AG04449 (cell line): Measurements from ENCODE around the gene ZBTB7C.

Source experiments
- CTCF ChIA-PET: fragments of 350-600 bp; formaldehyde crosslinking; extraction: SDS; loops from one replicate; lab custom pipeline; 2021; ENCODE audit warnings: antibody characterized with exemption; lab: Yijun Ruan, JAX
- POLR2A ChIA-PET: fragments of 400-600, 350-600 bp; formaldehyde crosslinking; extraction: SDS; loops from one replicate; lab custom pipeline; 2020; ENCODE audit warnings: antibody characterized with exemption, inconsistent platforms; lab: Yijun Ruan, JAX
- DNase-seq: peaks from one replicate; pipeline ENCODE4 v3.0.0-alpha.2; 2010; ENCODE audit warnings: low read depth, low spot score
- H3K4me3 ChIP-seq: 2 replicates; pipeline ENCODE4 v1.5.1; 2011; ENCODE audit warnings: low read depth, mild to moderate bottlenecking, control low read depth, low read length
- TF ChIP-seq, protein P1 (sequence below): IDR thresholded peaks from one replicate; pipeline ENCODE4 v1.5.1; 2011; ENCODE audit warnings: mild to moderate bottlenecking, moderate library complexity, low read length, control low read depth, inconsistent platforms; ENCODE audit not compliant: insufficient read depth; ENCODE audit errors: missing control alignments

ZBTB7C gene

DNA sequence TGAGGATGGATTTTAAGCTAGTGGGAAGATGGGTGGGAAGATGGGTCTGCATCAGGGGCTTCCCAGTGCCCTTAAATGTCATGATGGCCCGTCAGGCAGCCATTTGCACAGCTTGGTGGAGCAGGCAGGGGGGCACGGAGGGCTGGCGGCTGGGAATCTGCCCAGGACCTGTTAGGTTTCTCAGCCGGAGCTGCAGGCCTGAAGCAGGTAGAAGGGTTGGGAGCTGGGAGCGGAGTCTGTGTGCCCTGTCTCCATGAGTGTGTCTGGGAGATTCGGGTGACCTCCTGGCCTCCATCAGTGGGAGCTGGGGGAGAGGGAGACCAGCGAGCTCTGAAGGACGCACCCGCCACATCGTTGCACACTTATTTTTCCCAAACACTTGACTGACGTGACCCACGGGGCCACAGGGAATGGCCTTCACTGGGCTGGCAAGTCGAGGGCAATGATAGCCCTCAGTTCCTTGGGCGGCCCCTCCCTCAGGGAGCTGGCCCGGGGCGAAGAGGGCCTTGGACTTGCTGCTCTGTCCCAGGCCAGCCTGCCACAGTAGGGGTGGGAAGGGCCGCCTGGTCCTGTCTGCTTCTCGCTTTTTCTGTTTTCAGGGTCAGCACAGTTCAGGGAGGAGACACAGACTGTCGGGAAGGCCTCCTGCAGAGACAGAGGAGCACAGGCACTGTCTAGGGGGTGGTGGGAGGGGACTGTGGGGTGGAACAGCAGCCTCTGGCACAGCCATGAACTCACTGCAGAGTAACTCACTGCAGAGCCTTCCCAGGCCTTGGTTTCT lies 236.8 kb downstream of the ZBTB7C start:
- DNase-seq = no peak
- H3K4me3 ChIP-seq = no peak overlapping the region
- POLR2A ChIA-PET = no interaction called here
- TF ChIP-seq, protein P1, sequence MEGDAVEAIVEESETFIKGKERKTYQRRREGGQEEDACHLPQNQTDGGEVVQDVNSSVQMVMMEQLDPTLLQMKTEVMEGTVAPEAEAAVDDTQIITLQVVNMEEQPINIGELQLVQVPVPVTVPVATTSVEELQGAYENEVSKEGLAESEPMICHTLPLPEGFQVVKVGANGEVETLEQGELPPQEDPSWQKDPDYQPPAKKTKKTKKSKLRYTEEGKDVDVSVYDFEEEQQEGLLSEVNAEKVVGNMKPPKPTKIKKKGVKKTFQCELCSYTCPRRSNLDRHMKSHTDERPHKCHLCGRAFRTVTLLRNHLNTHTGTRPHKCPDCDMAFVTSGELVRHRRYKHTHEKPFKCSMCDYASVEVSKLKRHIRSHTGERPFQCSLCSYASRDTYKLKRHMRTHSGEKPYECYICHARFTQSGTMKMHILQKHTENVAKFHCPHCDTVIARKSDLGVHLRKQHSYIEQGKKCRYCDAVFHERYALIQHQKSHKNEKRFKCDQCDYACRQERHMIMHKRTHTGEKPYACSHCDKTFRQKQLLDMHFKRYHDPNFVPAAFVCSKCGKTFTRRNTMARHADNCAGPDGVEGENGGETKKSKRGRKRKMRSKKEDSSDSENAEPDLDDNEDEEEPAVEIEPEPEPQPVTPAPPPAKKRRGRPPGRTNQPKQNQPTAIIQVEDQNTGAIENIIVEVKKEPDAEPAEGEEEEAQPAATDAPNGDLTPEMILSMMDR = no peak
- CTCF ChIA-PET = no interaction called here

DNA sequence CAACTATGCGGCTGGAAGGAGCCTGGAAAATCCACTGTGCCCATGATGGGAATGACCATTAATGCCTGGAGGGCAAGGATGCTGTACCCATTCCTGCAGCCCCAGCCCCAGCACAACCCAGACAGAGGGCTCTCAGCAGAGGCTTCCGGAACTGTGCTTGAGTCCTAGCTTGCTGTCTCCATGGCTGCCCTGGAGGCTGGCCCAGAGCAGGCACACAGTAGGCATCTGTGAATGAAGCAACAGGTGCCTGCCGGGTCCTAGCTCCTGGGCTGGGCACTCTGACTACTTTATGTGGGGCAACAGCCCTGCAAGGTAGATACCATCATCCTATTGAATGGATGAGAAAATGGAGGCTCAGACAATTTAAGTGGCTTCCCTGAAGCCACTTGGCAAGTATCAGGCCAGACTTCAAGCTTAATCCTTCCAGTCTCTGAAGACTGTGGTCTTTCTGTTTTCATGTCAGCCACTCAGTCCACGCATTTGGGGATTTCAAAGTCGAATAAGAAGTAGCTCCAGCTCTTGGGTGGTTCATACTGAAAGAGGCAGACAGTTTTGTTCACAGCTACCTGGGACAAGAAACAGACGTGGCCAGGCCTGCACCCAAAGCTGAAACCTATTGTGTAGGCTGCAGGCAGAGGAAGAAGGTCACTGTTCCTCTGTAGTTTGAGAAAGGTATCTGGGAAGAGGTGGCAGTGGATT lies 237.5 kb downstream of the ZBTB7C start:
- ChIA-PET POLR2A (no interaction called here), CTCF (no interaction called here)
- DNase-seq = no peak
- H3K4me3 ChIP-seq = no peak overlapping the region
- TF ChIP-seq, protein P1 = no peak

DNA sequence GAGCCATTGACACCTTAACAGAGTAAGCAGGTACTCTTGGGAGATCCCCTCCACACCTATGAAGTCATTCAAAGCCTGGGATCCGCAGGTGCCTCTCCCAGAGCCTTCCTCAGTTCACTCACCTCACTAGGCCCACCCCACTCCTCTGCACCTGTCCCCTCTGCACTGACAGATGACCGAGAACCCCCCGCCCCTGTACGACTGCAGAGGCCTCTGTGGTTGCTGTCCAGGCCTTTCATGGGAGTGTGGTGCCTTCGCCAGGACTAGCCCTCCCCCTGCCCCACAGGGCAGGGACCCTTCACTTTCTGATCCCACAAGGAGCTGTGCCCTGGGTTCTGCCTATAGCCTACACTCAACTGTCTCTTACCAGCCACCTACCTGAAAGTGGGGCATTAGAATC lies 238.5 kb downstream of the ZBTB7C start:
- CTCF ChIA-PET = no interaction called here

DNA sequence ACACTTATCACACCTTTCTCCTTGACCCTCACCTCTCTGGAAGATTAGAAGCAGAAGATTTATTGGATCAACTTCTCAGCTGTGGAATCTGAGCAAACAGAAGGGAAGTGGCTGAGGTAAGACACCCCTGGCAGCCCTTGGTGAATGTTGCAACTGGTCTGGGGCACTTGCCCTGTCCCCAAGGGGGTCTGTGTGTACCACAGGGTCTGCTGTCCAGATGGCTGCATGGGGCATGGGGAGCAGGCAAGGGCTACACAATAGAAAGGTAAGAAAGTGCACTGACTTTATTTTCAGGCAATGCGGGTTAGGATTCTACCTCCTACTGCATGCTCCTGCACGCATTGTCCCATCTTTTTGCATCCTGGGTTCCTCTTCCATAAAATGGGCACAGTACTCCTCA lies 240.3 kb downstream of the ZBTB7C start:
- CTCF ChIA-PET = no interaction called here
- H3K4me3 ChIP-seq = no peak overlapping the region
- TF ChIP-seq, protein P1 = no peak
- no peak for DNase-seq
- POLR2A ChIA-PET = no interaction called here

More for the DNA sequence above, 238.5 kb downstream of the ZBTB7C start:
- H3K4me3 ChIP-seq = no peak overlapping the region
- POLR2A ChIA-PET = no interaction called here
- TF ChIP-seq, protein P1 = no peak
- no peak for DNase-seq

DNA sequence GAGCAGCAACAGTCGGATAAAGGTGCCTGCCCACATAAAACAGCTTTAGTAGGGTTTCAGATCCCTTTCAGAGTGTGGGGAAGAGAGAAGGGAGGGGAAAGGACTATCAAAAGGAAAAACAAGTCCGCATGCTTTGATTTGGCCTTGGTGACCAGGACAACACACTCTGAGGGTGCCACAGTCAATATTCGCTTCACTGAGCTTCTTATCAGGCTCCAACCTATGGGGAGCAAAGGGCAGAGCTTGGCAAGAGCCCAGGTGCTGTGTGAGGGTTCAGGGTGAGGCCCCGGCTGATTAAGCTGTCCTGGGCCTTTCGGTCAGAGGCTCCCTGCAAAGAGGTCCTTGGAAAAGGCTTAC lies 241.3 kb downstream of the ZBTB7C start:
- H3K4me3 ChIP-seq = no peak overlapping the region
- TF ChIP-seq, protein P1 = no peak
- no peak for DNase-seq
- ChIA-PET POLR2A (no interaction called here), CTCF (no interaction called here)

DNA sequence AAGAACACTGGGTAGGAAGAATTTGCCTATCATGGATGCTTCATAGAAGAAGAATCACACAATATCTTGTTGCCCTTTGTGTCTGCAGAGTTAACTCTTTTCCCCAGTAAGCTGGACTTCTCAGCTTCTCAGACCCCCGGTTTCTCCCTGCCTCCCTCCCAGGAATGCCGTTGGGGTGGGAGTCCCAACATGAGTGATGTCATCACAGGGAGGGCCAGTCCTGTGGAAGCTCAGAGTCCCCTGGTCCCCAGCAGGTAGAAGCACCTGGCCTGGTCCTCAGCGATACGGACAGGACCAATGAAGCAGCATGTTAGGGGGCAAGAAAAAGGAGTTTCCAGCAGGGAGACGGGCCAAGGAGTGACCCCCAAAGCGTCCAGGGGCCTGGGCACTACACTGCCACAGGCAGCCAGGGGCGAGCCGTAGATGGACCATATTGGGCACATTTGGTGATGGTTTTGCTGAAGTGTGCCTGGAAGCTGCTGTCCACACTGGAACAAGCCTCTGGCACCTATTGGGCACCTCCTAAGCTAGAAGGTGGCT lies 242.8 kb downstream of the ZBTB7C start:
- DNase-seq = no peak
- ChIA-PET POLR2A (no interaction called here), CTCF (no interaction called here)
- TF ChIP-seq, protein P1 = no peak
- H3K4me3 ChIP-seq = no peak overlapping the region
